ENCODE results near the gene GRB14. TPM values are rescaled to one million over a fixed set of nuclear protein-coding genes. Genes with fewer than 3 reads are reported as not detected.

The GRB14 gene
- total RNA-seq, 1 experiment from 2014 or later: 18.4 TPM

DNA sequence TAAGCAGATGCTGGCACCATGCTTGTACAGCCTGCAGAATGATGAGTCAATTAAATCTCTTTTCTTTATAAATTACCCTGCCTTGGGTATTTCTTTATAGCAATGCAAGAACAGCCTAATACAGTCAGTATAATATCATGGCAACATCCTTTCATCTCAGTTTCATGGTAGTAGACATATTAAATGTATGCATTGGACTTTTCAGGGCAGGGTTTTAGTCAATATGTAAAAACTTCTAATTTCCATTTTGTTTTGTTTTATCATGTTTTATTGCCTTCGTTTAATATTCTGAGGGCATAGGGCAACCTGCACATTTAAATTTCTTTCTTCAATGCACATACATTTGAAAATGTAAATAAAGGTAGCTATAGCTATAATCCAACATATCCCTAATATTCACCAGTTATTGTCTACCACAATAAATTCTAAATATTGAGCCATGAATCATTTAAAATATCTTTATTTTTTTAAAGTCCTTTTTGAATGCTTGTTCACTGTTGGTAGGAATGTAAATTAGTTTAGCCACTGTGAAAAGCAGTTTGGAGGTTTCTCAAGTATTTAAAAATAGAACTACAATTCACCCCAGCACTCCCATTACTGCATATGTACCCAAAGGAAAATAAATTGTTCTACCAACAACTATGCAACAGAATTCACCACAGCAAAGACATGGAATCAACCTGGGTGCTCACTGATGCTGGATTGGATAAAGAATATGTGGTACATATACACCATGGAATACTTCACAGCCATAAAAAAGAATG, 41.8 kb upstream of the GRB14 start:
- TF ChIP-seq, protein P1, sequence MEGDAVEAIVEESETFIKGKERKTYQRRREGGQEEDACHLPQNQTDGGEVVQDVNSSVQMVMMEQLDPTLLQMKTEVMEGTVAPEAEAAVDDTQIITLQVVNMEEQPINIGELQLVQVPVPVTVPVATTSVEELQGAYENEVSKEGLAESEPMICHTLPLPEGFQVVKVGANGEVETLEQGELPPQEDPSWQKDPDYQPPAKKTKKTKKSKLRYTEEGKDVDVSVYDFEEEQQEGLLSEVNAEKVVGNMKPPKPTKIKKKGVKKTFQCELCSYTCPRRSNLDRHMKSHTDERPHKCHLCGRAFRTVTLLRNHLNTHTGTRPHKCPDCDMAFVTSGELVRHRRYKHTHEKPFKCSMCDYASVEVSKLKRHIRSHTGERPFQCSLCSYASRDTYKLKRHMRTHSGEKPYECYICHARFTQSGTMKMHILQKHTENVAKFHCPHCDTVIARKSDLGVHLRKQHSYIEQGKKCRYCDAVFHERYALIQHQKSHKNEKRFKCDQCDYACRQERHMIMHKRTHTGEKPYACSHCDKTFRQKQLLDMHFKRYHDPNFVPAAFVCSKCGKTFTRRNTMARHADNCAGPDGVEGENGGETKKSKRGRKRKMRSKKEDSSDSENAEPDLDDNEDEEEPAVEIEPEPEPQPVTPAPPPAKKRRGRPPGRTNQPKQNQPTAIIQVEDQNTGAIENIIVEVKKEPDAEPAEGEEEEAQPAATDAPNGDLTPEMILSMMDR (IDR thresholded peaks at IDR 0.05; ENCODE audit: unreplicated experiment): no peak
- H3K27me3 Mint-ChIP-seq (ENCODE audit: unreplicated experiment): no peaks in the 10 kb centered on the region
- peaks cover 2% of the 10 kb centered on the region for H3K9me3 Mint-ChIP-seq (ENCODE audit: low read depth, unreplicated experiment)
- BruUV-seq (replicated peaks): no TSS peak
- no peaks in the 10 kb centered on the region for H3K4me1 Mint-ChIP-seq (ENCODE audit: low read depth, unreplicated experiment)
- CTCF ChIA-PET: no interaction called here
- intact Hi-C loops (cut with micrococcal nuclease; ENCODE audit: unreplicated experiment): no loop called here
- H3K36me3 Mint-ChIP-seq (ENCODE audit: insufficient read depth, unreplicated experiment): no peaks in the 10 kb centered on the region
- no peak for DNase-seq
- H3K4me3 Mint-ChIP-seq (ENCODE audit: low read depth, unreplicated experiment): no peak overlapping the region
- no peak overlapping the region for H3K27ac Mint-ChIP-seq (ENCODE audit: unreplicated experiment)

DNA sequence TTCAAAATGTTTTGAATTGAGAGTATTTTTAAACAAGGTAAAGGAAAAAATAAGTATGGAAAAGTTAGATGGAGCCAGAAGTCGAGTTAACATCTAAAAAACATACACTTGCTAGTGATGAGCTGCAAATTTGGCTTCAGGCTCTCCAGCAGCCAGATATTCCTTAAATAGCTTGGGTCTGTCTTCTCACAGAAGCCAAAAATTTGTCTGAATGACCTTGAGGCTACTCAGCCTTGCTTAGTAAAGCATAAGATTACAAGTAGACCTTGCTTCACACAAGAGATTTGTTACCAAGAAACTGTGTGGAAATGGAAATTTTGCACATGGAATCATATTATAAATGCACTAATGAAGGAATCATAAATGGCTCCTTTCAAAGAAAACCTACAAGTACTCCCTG, 40.8 kb upstream of the GRB14 start:
- Mint-ChIP-seq H3K27me3 (ENCODE audit: unreplicated experiment) (no peaks in the 10 kb centered on the region), H3K4me3 (ENCODE audit: low read depth, unreplicated experiment) (no peak overlapping the region), H3K9me3 (ENCODE audit: low read depth, unreplicated experiment) (peaks cover 3% of the 10 kb centered on the region), H3K27ac (ENCODE audit: unreplicated experiment) (no peak overlapping the region), H3K36me3 (ENCODE audit: insufficient read depth, unreplicated experiment) (no peaks in the 10 kb centered on the region), H3K4me1 (ENCODE audit: low read depth, unreplicated experiment) (no peaks in the 10 kb centered on the region)
- intact Hi-C loops (cut with micrococcal nuclease; ENCODE audit: unreplicated experiment): no loop called here
- BruUV-seq (replicated peaks): no TSS peak
- CTCF ChIA-PET: no interaction called here
- DNase-seq: no peak
- TF ChIP-seq, protein P1 (IDR thresholded peaks at IDR 0.05; ENCODE audit: unreplicated experiment): no peak

DNA sequence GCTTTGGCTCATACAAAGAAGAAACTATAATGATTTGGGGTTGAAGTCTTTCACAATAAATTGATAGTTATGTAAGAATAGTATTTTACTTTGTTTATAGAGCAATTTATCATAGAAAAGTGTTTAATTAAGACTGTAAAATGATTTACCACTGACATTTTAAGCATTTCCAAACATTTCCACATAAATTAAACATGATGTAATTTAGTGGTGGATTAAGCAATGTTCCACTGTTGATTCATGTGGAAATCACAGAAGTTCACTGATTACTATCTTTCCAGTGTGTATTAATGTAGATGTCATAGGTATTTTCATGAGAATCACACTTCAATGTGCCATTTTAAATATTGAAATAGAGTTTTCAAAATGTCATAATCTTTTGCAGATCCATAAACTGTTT, 40.1 kb upstream of the GRB14 start:
- intact Hi-C loops (cut with micrococcal nuclease; ENCODE audit: unreplicated experiment): no loop called here
- CTCF ChIA-PET: interaction anchor here (0.7 kb wide), 1 partner anchor 87 kb away, joined by 4 read pairs; no protein-coding TSS in a partner anchor
- Mint-ChIP-seq H3K4me3 (ENCODE audit: low read depth, unreplicated experiment) (no peak overlapping the region), H3K36me3 (ENCODE audit: insufficient read depth, unreplicated experiment) (no peaks in the 10 kb centered on the region), H3K27me3 (ENCODE audit: unreplicated experiment) (no peaks in the 10 kb centered on the region), H3K4me1 (ENCODE audit: low read depth, unreplicated experiment) (no peaks in the 10 kb centered on the region), H3K9me3 (ENCODE audit: low read depth, unreplicated experiment) (peaks cover 3% of the 10 kb centered on the region), H3K27ac (ENCODE audit: unreplicated experiment) (no peak overlapping the region)
- TF ChIP-seq, protein P1 (IDR thresholded peaks at IDR 0.05; ENCODE audit: unreplicated experiment): no peak
- no TSS peak for BruUV-seq (replicated peaks)
- no peak for DNase-seq

DNA sequence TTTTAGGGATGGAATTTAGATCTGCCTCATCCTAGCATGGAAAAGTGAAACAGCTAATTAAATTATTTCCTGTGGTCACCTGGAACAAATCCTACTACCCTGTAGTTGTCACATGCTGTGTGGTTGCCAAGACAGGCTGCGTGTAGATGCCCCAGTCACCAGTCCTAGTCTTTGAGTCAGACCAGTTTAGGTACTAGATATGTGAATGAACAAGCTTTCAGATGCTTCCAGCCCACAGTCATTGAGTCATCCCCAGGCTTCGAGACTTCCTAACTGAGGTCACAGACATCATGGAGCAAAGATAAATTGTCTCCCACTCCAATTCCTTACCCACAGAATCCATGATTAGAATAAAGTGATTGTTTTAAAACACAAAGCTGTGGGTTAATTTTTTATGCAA, 35.8 kb upstream of the GRB14 start:
- no peak overlapping the region for H3K4me3 Mint-ChIP-seq (ENCODE audit: low read depth, unreplicated experiment)
- H3K4me1 Mint-ChIP-seq (ENCODE audit: low read depth, unreplicated experiment): no peaks in the 10 kb centered on the region
- H3K36me3 Mint-ChIP-seq (ENCODE audit: insufficient read depth, unreplicated experiment): no peaks in the 10 kb centered on the region
- intact Hi-C loops (cut with micrococcal nuclease; ENCODE audit: unreplicated experiment): no loop called here
- H3K27me3 Mint-ChIP-seq (ENCODE audit: unreplicated experiment): no peaks in the 10 kb centered on the region
- TF ChIP-seq, protein P1 (IDR thresholded peaks at IDR 0.05; ENCODE audit: unreplicated experiment): no peak
- no peak for DNase-seq
- H3K9me3 Mint-ChIP-seq (ENCODE audit: low read depth, unreplicated experiment): peaks cover 10% of the 10 kb centered on the region
- BruUV-seq (replicated peaks): no TSS peak
- no peak overlapping the region for H3K27ac Mint-ChIP-seq (ENCODE audit: unreplicated experiment)
- CTCF ChIA-PET: no interaction called here
